Calu3 (cell line): ENCODE measurements around the gene DUSP2. TPM values are rescaled to one million over a fixed set of nuclear protein-coding genes. Genes with fewer than 3 reads are reported as not detected.

Experiments used
- BruUV-seq: library from RNA; stranded (reverse); fragments of 400-500 nt; replicated peaks from 2 replicates; lab custom pipeline; 2021; lab: Mats Ljungman, UMichigan
- CTCF ChIA-PET: fragments of 300-600 bp; sonication (Branson Sonifier 250); formaldehyde crosslinking; loops from one replicate; lab custom pipeline; 2022; ENCODE audit warnings: antibody characterized with exemption; lab: Charles Lee
- DNase-seq: peaks from one replicate; pipeline ENCODE4 v3.0.0; 2022
- H3K27ac Mint-ChIP-seq: one replicate; pipeline ENCODE4 v1.8.0; 2022; ENCODE audit warnings: mixed read lengths; ENCODE audit not compliant: unreplicated experiment
- H3K27me3 Mint-ChIP-seq: one replicate; pipeline ENCODE4 v1.8.0; 2022; ENCODE audit warnings: mixed read lengths; ENCODE audit not compliant: unreplicated experiment
- H3K36me3 Mint-ChIP-seq: one replicate; pipeline ENCODE4 v1.8.0; 2022; ENCODE audit warnings: mild to moderate bottlenecking, moderate library complexity, mixed read lengths; ENCODE audit not compliant: insufficient read depth, unreplicated experiment
- H3K4me1 Mint-ChIP-seq: one replicate; pipeline ENCODE4 v1.8.0; 2022; ENCODE audit warnings: mild to moderate bottlenecking, low read depth, mixed read lengths; ENCODE audit not compliant: unreplicated experiment
- H3K4me3 Mint-ChIP-seq: one replicate; pipeline ENCODE4 v1.8.0; 2022; ENCODE audit warnings: mild to moderate bottlenecking, low read depth, moderate library complexity, mixed read lengths; ENCODE audit not compliant: unreplicated experiment
- H3K9me3 Mint-ChIP-seq: one replicate; pipeline ENCODE4 v1.8.0; 2022; ENCODE audit warnings: low read depth, mixed read lengths; ENCODE audit not compliant: unreplicated experiment
- CTCF ChIP-seq: fragments of 200-600 bp; IDR thresholded peaks from one replicate; pipeline ENCODE4 v1.8.0; 2022; ENCODE audit warnings: antibody characterized with exemption; ENCODE audit not compliant: unreplicated experiment
- intact Hi-C: fragments of 100-400 bp; cut with micrococcal nuclease; formaldehyde crosslinking; loops from one replicate; pipeline ENCODE4 v1.10.0; 2022; ENCODE audit not compliant: unreplicated experiment
- total RNA-seq: library from RNA; stranded (reverse); gene quantifications from 2 replicates; pipeline ENCODE4 v1.2.3, GENCODE V29; 2022

Gene DUSP2
- total RNA-seq, 1 experiment from 2014 or later = 4.1 TPM

DNA sequence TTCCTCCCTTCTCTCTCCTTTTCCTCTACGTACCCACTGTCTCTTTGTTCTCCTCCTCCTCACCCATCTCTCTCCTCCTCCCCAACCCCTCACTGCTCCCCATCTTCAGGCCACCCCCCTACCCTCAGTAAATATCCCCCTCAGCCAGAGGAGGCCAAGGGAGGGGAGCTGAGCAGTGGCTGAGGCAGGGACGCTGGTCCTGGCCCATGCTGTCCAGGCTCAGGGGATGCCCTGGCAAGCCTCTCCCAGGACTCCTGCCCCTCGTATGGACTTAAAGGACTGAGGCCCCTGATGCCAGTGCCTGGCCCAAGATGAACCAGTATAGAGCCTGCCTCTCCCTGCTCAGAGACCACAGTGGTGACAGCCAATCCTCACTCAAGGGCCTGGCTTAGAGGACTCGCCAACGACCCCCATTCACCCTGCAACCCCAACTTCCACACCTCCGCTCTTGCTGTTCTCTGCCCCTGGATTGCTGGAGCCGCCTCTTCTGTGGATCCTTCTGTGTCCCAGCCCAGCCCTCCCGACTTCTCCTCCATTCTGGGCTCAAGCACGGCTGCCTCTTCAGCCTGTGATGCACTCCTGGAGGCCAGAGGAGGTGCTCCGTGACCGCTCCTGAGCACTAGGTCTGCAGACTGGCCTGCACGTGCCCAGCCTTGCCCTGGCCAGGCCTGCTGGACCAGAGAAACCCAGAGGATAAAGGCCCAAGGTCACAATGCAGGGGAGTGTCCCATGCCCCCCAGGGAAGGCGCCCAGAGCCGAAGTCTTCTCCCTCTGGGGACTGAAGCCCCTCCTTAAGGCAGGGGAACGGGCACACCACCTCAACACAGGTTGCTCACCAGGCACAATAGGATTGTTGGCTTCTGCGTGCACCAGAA, 9.5 kb upstream of the DUSP2 start:
- H3K27me3 Mint-ChIP-seq = peaks cover 47% of the 10 kb centered on the region
- no peaks in the 10 kb centered on the region for H3K36me3 Mint-ChIP-seq
- no peaks in the 10 kb centered on the region for H3K4me1 Mint-ChIP-seq
- intact Hi-C loops = no loop called here
- CTCF ChIA-PET = no interaction called here
- H3K4me3 Mint-ChIP-seq = no peak overlapping the region
- DNase-seq = no peak
- no TSS peak for BruUV-seq
- TF ChIP-seq CTCF = no peak
- no peaks in the 10 kb centered on the region for H3K9me3 Mint-ChIP-seq
- H3K27ac Mint-ChIP-seq = no peak overlapping the region

- no peaks in the 10 kb centered on the region for H3K36me3 Mint-ChIP-seq
- no TSS peak for BruUV-seq
- no peak for DNase-seq
- no peaks in the 10 kb centered on the region for H3K4me1 Mint-ChIP-seq
- no peak overlapping the region for H3K4me3 Mint-ChIP-seq
- no peaks in the 10 kb centered on the region for H3K9me3 Mint-ChIP-seq
- H3K27ac Mint-ChIP-seq = no peak overlapping the region
- intact Hi-C loops = no loop called here
- CTCF ChIA-PET = no interaction called here
- no peak for TF ChIP-seq CTCF
- peaks cover 40% of the 10 kb centered on the region for H3K27me3 Mint-ChIP-seq
These were observed 8.8 kb upstream of the DUSP2 start for GRCh38 chr2:96153991-96154431.

DNA sequence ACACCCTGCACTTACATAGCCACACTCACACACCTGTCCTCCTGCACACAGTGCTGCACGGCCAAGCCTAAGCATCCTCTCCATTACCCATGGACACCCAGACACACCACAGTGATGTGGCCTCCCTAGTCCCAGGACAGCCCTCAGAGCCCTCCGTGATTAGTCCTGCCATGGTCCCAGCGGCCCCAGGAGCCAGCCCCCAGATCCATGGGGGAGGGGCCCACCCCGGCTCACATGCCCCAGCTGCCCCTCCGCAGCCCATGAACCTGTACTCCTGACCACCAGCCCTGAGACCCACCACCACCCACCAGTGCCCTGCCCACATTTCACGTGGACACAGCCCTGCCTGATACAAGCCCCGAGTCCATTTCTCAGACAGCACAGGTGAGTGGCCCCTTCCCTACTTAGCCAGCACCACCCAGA, 8.1 kb upstream of the DUSP2 start:
- no peak overlapping the region for H3K4me3 Mint-ChIP-seq
- peaks cover 4% of the 10 kb centered on the region for H3K36me3 Mint-ChIP-seq
- H3K4me1 Mint-ChIP-seq = peaks cover 5% of the 10 kb centered on the region
- no peak for DNase-seq
- intact Hi-C loops = no loop called here
- no TSS peak for BruUV-seq
- H3K27ac Mint-ChIP-seq = no peak overlapping the region
- H3K9me3 Mint-ChIP-seq = no peaks in the 10 kb centered on the region
- CTCF ChIA-PET = no interaction called here
- H3K27me3 Mint-ChIP-seq = peaks cover 33% of the 10 kb centered on the region
- no peak for TF ChIP-seq CTCF

DNA sequence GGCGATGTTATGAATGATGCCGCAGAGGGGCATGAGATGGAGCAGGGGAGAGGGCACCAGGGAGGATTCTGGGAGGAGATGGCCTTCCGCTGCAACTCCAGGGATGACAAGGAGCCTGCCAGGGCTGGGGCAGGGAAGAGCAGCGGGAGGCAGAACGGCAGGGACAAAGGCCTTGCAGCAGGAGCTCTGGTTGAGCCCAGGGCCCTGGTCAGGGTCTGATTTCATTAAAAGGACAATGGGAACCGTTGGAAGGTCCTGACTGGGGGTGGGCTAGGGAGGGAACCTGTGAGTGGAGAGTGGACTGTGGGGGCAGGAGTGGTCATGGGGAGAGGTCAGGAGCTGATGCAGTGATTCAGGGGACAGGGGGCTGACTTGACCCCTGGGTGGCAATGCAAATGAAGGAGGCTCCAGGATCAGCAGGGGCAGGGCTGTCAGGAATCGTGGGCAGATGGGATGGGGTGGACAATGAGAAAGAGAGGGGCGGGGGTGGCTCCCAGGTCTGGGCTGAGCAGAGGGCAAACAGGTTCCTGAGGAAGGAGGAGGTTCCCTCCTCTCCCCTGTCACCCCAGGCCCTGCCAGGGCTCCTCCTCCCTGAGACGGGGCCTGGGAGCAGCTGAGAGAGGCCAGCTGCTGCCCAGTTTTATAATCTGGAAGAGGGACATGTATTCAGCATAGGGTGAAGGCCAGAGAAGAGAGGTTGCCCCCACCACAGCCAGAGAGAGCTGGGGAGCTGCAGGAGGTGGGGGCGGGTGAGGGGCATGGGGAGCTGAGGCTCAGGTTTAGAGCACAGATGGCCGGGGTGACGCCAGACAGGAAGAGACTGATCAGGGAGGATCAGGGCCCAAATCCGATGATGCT, 7.3 kb upstream of the DUSP2 start:
- Mint-ChIP-seq H3K9me3 (no peaks in the 10 kb centered on the region), H3K27ac (no peak overlapping the region), H3K4me3 (no peak overlapping the region), H3K36me3 (peaks cover 5% of the 10 kb centered on the region), H3K27me3 (peaks cover 26% of the 10 kb centered on the region), H3K4me1 (peaks cover 8% of the 10 kb centered on the region)
- BruUV-seq = no TSS peak
- no peak for TF ChIP-seq CTCF
- intact Hi-C loops = no loop called here
- CTCF ChIA-PET = no interaction called here
- DNase-seq = no peak
